ENCODE measurements around the gene SCD. TPM values are rescaled to one million over a fixed set of nuclear protein-coding genes. Genes with fewer than 3 reads are reported as not detected.
"Not testable (repeated sequence)": the region's sequence is repeated elsewhere in the genome, so short reads cannot be mapped to it uniquely, and the experiment has no call there.

SCD gene
- 100 to 1,000 TPM; 231 to 232 TPM for total RNA-seq

DNA sequence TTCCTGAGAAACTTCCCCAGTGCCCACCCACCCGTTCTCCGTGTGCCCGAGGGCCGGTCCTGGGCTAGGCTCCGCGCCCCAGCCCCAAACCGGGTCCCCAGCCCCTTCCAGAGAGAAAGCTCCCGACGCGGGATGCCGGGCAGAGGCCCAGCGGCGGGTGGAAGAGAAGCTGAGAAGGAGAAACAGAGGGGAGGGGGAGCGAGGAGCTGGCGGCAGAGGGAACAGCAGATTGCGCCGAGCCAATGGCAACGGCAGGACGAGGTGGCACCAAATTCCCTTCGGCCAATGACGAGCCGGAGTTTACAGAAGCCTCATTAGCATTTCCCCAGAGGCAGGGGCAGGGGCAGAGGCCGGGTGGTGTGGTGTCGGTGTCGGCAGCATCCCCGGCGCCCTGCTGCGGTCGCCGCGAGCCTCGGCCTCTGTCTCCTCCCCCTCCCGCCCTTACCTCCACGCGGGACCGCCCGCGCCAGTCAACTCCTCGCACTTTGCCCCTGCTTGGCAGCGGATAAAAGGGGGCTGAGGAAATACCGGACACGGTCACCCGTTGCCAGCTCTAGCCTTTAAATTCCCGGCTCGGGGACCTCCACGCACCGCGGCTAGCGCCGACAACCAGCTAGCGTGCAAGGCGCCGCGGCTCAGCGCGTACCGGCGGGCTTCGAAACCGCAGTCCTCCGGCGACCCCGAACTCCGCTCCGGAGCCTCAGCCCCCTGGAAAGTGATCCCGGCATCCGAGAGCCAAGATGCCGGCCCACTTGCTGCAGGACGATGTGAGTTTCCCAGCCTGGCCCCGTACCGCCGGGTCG is at the start of gene SCD:
TSS of gene SCD (plus strand) at position 469 of the 803 bp plus-strand sequence. CDS start at position 741, 272 bp downstream.
- H3K27ac Mint-ChIP-seq, result peak within 1 kb of the TSS; percentile 89
- H3K36me3 Mint-ChIP-seq, result peaks cover 47% of the 10 kb centered on the region
- no peaks in the 10 kb centered on the region for H3K9me3 Mint-ChIP-seq
- peak; percentile 89 for DNase-seq
- peaks cover 49% of the 10 kb centered on the region for H3K4me1 Mint-ChIP-seq
- peak within 1 kb of the TSS; percentile 95 for H3K4me3 Mint-ChIP-seq
- no peaks in the 10 kb centered on the region for H3K27me3 Mint-ChIP-seq

DNA sequence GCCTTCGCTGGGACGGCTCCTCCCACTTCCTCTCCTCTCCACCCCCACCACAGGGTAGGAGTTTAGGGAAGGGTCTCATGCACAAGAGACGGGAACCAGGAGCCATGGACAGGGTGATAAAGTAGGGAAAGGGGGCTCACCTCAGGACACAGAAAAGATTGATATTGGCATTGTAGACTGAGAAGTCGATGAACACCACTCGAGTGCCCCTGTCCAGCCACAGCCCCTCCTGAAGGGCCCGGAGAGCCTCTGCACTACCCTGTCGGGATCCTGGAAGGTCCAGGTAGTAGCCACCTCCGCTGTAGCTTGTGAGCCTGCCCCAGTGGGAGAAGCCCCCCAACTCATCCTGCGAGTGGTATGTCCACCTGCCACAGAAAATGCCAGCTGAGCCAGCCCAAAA is 49.8 kb upstream of the SCD start:
- Mint-ChIP-seq H3K27ac (no peak overlapping the region), H3K36me3 (no peaks in the 10 kb centered on the region), H3K27me3 (peaks cover 32% of the 10 kb centered on the region), H3K4me1 (no peaks in the 10 kb centered on the region), H3K4me3 (no peak overlapping the region), H3K9me3 (no peaks in the 10 kb centered on the region)
- DNase-seq, result no peak

DNA sequence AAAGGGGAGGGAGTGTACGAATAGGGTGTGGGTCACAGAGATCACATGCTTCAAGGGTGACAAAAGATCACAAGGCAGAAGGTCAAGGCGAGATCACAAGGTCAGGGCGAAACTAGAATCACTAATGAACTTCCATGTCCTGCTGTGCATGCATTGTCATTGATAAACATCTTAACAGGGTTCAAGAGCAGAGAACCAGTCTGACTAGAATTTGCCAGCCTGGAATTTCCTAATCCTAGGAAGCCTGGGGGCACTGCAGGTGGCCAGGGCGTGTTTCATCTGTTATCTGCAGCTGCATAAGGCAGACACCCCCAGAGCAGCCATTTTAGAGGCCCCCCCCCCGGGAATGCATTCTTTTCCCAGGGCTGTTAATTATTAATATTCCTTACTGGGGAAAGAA is 45.9 kb upstream of the SCD start:
- H3K27me3 Mint-ChIP-seq, result peaks cover 42% of the 10 kb centered on the region
- H3K9me3 Mint-ChIP-seq, DNase-seq, H3K36me3 Mint-ChIP-seq, H3K27ac Mint-ChIP-seq, H3K4me3 Mint-ChIP-seq, H3K4me1 Mint-ChIP-seq: not testable (repeated sequence)

DNA sequence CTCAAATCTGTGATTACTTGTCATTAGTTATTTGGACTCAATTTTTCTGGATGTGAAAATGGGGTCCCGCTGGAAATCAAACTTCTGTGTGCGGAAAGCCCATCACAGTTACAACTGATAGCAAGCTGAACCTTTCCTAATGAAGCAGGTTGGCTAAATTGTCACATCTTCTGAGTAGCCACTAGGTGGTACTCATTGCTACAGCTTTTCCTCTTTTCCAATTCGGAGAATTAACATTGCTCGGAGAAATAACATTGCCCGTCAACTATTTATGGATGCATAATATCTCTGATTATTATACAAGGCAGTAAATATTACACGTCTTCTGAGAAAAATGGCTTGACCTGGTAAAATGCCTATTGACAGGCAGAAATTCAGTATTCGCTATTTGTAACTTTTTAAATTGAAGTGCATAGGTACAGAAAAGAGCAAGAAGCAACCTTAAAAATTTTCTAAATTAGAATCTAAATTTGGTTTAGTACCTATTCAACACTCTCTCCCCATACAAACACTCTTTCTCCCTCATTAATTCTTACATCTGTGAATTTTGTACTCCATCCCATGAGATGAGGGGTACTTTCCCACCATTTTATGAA is 43.2 kb upstream of the SCD start:
- Mint-ChIP-seq H3K4me1 (no peaks in the 10 kb centered on the region), H3K9me3 (no peaks in the 10 kb centered on the region), H3K36me3 (no peaks in the 10 kb centered on the region), H3K27ac (no peak overlapping the region), H3K27me3 (peaks cover 51% of the 10 kb centered on the region), H3K4me3 (no peak overlapping the region)
- no peak for DNase-seq

DNA sequence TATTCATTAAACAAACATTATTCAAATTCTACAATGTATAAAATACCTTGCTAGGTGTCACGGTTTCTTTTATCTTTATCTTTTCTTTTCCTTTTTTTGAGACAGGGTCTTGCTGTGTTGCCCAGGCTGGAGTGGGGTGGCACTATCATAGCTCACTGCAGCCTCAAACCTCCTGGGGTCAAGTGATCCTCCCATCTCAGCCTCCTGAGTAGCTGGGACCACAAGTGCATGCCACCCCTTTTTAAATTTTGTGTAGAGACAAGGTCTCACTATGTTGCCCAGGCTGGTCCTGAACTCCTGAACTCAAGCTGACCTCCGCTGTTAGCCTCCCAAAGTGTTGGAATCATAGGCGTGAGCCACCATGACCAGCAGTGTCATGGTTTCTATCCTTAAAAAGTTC is 42.6 kb upstream of the SCD start:
- Mint-ChIP-seq H3K4me3 (no peak overlapping the region), H3K9me3 (no peaks in the 10 kb centered on the region), H3K4me1 (no peaks in the 10 kb centered on the region), H3K27ac (no peak overlapping the region), H3K27me3 (peaks cover 52% of the 10 kb centered on the region), H3K36me3 (no peaks in the 10 kb centered on the region)
- no peak for DNase-seq

DNA sequence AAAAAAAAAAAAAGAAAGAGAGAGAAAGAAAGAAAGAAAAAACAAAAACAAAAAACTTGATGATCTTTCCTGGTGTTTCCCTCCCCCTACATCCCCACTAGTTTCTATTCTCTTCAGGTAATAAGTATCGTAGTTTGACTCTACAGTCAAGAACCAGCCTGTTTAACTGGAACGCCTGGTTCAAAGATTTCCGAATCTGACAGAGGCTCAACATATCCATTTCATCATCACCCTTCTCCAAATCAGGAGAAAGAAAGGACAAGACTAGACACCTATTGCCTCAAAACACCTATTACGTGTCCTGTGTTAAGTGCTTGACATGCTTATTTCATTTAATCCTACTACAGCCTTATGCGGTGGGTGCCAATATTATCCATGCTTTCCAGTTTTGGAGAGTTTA is 40.2 kb upstream of the SCD start:
- no peaks in the 10 kb centered on the region for H3K4me1 Mint-ChIP-seq
- no peak for DNase-seq
- H3K27me3 Mint-ChIP-seq, result peaks cover 54% of the 10 kb centered on the region
- no peaks in the 10 kb centered on the region for H3K36me3 Mint-ChIP-seq
- no peak overlapping the region for H3K4me3 Mint-ChIP-seq
- H3K27ac Mint-ChIP-seq, result no peak overlapping the region
- H3K9me3 Mint-ChIP-seq, result no peaks in the 10 kb centered on the region

DNA sequence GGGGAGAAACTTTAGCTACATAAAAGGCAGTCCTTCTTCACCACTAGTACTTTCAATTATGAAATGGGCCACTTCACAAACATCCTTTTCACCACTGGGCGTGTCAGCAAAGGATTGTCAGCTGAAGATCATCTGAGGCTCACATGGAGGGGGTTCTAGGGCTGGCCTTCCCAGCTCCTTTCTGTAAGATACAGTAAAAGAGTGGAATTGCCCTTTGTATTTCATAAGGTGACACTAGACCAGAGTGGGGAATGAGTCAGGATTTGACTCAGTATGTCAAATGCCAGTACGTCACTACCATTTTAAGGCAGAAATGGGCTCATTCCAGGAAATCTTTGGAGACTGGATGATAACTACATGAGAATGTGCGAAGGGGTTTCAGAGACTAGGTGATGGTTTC is 39.3 kb upstream of the SCD start:
- H3K36me3 Mint-ChIP-seq, result no peaks in the 10 kb centered on the region
- peaks cover 58% of the 10 kb centered on the region for H3K27me3 Mint-ChIP-seq
- no peak overlapping the region for H3K4me3 Mint-ChIP-seq
- no peak for DNase-seq
- H3K27ac Mint-ChIP-seq, result no peak overlapping the region
- H3K9me3 Mint-ChIP-seq, result no peaks in the 10 kb centered on the region
- H3K4me1 Mint-ChIP-seq, result no peaks in the 10 kb centered on the region

DNA sequence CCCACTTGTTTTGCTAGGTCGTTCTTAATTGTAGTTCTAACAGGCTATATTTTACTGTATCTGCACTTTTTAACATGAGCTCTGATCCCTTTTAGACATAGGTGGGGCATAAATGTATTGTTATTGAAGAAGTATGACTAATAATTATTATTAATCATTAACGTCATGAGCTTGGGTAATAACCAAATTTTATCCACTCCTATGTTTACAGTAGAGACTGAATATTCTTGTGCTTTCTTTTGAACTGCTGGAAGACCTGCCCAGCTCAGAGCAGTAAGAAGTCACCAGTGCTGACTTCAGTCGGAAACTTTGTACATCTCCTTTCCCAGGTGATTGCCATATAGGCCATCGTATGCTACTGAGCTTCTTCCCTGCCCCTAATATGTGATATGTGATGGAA is 35.7 kb upstream of the SCD start:
- Mint-ChIP-seq H3K27ac (no peak overlapping the region), H3K36me3 (no peaks in the 10 kb centered on the region), H3K4me3 (no peak overlapping the region), H3K4me1 (no peaks in the 10 kb centered on the region), H3K27me3 (peaks cover 56% of the 10 kb centered on the region), H3K9me3 (no peaks in the 10 kb centered on the region)
- no peak for DNase-seq

DNA sequence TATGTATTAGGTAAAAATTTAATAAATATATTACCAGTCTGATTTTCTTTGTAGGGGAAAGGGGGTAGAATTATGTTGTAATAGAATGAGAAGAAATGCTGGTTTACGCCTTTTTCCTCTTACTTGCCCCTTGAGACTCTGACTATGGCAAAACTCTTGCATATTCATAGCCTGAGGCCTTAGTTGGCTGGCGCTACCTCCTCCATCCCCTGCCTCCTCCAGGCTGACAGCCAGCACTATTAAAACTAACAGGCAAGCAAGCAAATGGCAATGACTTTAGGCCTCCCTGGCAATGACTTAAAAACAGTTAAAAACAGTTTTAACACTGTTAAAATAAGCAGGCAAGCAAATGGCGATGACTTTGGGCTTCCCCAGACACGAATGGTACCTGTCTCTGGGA is 31.4 kb upstream of the SCD start:
- Mint-ChIP-seq H3K4me1 (no peaks in the 10 kb centered on the region), H3K27me3 (peaks cover 57% of the 10 kb centered on the region), H3K36me3 (no peaks in the 10 kb centered on the region), H3K27ac (no peak overlapping the region), H3K9me3 (no peaks in the 10 kb centered on the region), H3K4me3 (no peak overlapping the region)
- DNase-seq, result no peak

DNA sequence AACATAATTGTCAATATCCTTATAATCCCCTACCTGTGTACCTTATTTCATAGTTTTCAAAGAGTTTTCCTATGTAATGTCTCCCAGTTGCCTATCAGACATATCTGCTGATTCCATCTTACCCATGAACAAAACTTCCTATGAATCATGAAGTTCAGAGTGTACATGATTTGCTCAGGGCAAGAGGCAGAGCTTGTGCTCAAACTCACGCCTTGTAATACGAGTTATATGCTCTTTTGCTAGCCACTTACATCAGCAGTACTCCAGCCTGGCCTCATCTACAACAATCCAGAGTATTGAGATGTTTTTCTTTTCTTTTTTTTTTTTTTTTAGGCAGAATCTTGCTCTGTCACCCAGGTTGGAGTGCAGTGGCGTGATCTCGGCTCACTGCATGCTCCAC is 28.8 kb upstream of the SCD start:
- no peak overlapping the region for H3K4me3 Mint-ChIP-seq
- H3K9me3 Mint-ChIP-seq, result no peaks in the 10 kb centered on the region
- H3K4me1 Mint-ChIP-seq, result no peaks in the 10 kb centered on the region
- no peak for DNase-seq
- H3K36me3 Mint-ChIP-seq, result no peaks in the 10 kb centered on the region
- peaks cover 41% of the 10 kb centered on the region for H3K27me3 Mint-ChIP-seq
- H3K27ac Mint-ChIP-seq, result no peak overlapping the region

DNA sequence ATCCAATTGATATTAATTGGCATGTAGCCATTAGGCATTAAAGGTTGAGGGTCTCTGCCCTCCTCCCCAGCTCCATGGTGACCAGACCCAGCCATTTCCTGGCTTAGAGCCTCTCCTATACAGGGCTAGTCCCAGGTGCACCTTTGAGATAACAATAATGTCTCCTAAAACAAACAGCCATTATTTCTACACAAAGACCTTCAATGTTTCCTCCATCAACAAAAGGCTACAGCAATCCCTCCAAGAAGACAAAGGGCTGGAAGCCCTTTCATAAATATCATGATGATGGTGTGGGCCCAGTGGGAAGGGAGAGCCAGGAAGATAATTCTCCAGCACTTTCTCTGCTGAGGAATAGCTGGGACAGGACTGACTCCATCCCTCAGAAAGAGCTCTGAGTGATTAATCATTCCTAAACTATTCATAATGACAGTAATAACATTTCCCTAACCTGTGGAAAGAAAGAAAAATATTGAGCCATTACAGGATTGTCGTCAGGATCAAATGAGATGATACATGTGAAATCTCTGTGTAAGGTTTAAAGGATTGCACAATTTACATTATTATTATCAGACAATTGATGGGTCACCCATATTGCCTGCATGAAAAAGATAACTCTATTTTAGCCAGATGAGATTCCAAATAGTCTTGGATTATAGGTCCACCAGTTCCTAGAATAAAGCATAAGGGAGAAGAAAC is 27.2 kb upstream of the SCD start:
- Mint-ChIP-seq H3K9me3 (no peaks in the 10 kb centered on the region), H3K27ac (no peak overlapping the region), H3K4me1 (no peaks in the 10 kb centered on the region), H3K36me3 (no peaks in the 10 kb centered on the region), H3K4me3 (no peak overlapping the region), H3K27me3 (peaks cover 31% of the 10 kb centered on the region)
- DNase-seq, result no peak

DNA sequence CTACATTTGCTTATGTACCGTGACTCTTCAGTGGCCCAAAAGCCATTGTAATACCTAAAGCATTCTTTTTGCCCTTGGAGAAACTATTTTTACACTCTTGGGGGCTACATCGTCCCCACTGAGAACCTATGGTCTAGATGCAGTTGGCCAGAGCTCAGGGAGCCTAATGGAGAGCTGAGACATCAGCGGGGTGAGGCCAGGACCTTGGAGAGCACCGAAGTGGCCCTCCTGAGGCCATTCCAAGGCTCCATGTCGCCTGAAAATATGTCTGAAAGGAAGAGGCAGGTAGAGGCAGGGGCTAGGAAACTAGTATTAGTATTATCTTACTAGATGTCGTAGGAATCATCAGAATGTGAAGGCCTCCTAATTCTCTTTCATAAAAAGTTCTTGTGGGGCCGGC is 21.9 kb upstream of the SCD start:
- no peaks in the 10 kb centered on the region for H3K27me3 Mint-ChIP-seq
- H3K4me1 Mint-ChIP-seq, result peaks cover 14% of the 10 kb centered on the region
- H3K4me3 Mint-ChIP-seq, result no peak overlapping the region
- no peaks in the 10 kb centered on the region for H3K9me3 Mint-ChIP-seq
- no peak overlapping the region for H3K27ac Mint-ChIP-seq
- no peaks in the 10 kb centered on the region for H3K36me3 Mint-ChIP-seq
- DNase-seq, result no peak

DNA sequence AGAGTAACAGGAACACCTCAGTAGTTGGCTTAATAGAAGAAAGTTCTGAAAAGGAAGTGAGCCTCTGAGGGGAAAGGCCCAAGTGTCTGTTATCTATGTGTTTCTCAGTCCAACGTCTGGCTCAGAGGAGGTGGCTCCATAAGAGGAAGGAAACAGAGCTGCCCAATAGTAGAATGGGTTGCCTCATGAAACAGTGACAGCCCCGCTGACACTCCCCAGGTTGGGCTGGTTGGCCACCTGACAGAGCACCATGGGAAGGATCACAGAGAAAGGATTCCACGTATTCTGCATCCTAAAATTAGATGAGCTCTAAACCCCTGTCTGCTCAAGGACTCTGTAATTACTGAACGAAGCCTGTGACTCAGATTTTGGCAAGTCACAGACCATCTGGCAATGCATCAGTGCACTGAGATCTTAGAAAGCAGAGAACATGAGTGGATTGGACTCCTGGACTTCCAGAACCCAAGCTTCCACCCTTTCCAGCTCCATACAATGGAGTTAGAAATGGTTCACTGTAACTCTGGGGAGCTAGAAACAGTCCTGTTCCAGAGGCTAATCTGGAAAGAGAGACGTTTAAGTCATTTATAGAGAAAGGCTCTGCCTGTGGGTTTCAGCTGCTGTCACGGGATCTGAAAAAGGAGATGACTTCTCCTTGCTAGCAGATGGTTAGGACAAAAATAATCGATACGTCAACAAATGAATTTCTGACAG is 19.9 kb upstream of the SCD start:
- peak; percentile 29 for DNase-seq
- no peaks in the 10 kb centered on the region for H3K27me3 Mint-ChIP-seq
- peak overlapping the region; percentile 80 for H3K27ac Mint-ChIP-seq
- H3K36me3 Mint-ChIP-seq, result no peaks in the 10 kb centered on the region
- no peaks in the 10 kb centered on the region for H3K9me3 Mint-ChIP-seq
- H3K4me1 Mint-ChIP-seq, result peaks cover 14% of the 10 kb centered on the region
- H3K4me3 Mint-ChIP-seq, result peak overlapping the region; percentile 9

DNA sequence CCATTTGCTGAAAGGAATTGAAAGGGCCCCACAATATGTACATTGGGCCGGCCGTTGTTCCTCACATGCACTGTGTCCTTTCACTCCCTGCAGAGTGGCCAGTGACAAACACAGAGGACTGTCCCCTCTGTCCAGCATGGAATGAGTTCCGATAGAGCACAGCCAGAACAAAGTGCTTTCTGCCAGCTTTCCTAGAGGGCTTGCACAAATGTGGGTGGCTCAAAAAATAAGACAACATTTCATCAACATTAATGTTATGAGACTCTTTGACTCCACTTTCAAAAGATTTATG is 19.4 kb upstream of the SCD start:
- Mint-ChIP-seq H3K4me1 (peaks cover 14% of the 10 kb centered on the region), H3K27ac (no peak overlapping the region), H3K9me3 (no peaks in the 10 kb centered on the region), H3K27me3 (no peaks in the 10 kb centered on the region), H3K4me3 (no peak overlapping the region), H3K36me3 (no peaks in the 10 kb centered on the region)
- no peak for DNase-seq

DNA sequence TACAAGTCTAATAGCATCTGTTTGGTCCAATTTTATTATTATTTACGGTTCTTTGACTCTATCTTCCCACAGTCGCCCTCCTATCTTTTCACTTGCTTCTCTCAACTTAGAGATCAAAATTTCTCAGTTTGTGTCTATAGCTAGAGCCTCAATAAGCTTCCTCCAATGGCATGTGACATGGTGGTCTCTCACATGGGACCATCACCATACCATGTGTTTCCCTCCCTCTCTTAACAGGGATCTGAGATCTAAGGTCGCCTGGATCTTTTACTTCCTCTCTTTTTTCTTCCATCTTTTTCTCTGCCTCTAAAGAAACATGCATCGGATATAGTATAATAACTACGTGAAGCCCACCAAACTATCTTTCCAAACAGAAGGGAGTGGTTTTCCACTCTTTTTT is 18.8 kb upstream of the SCD start:
- no peak overlapping the region for H3K27ac Mint-ChIP-seq
- no peaks in the 10 kb centered on the region for H3K36me3 Mint-ChIP-seq
- H3K27me3 Mint-ChIP-seq, result no peaks in the 10 kb centered on the region
- H3K4me1 Mint-ChIP-seq, result peaks cover 14% of the 10 kb centered on the region
- no peaks in the 10 kb centered on the region for H3K9me3 Mint-ChIP-seq
- DNase-seq, result no peak
- H3K4me3 Mint-ChIP-seq, result no peak overlapping the region

All from activated naive CD8-positive, alpha-beta T cell treated with anti-CD3 and anti-CD28 coated beads for 36 hours (primary cell).